HepG2 (cell line): ENCODE measurements around the gene MICALL2. TPM values are rescaled to one million over a fixed set of nuclear protein-coding genes. Genes with fewer than 3 reads are reported as not detected.

ENCODE experiments used
- ATAC-seq: fragments of 200-7000 bp; cut with Tn5 transposase; 3 replicates; pipeline ENCODE4 v1.9.1; 2020; ENCODE audit warnings: mild to moderate bottlenecking, moderate library complexity
- BruUV-seq: library from RNA; stranded (reverse); fragments of 400-500 nt; replicated peaks from 2 replicates; lab custom pipeline; 2021; lab: Mats Ljungman, UMichigan
- CTCF ChIA-PET: fragments of 300-600 bp; formaldehyde crosslinking; extraction: SDS; loops from one replicate; lab custom pipeline; 2021; ENCODE audit warnings: low total read pairs, inconsistent platforms, low intra/inter-chr PET ratio; lab: Yijun Ruan, JAX
- POLR2A ChIA-PET: fragments of 350-600 bp; sonication (Branson Sonifier 250); formaldehyde crosslinking; loops from one replicate; lab custom pipeline; 2020; ENCODE audit warnings: antibody characterized with exemption, inconsistent platforms; lab: Yijun Ruan, JAX
- DNase-seq: peaks from one replicate; pipeline ENCODE4 v3.0.0-alpha.2; 2015; ENCODE audit warnings: low spot score
- FAIRE-seq: peaks from 3 replicates; lab custom pipeline; 2011; peaks lifted over from hg19 to GRCh38; lab: Jason Lieb, UNC
- H2AFZ ChIP-seq: one replicate; pipeline ENCODE4 v1.6.1; 2011; ENCODE audit warnings: low read length, inconsistent platforms
- H3K27ac ChIP-seq: fragments of 300-600 bp; 3 replicates; pipeline ENCODE4 v1.8.0; 2011; ENCODE audit warnings: mixed run types, mild to moderate bottlenecking, mixed read lengths, low read length, inconsistent platforms; ENCODE audit not compliant: insufficient read depth; ENCODE audit errors: extremely low read length
- H3K27me3 ChIP-seq, 2 experiments: fragments of 200-600 bp in 1 of 2; 2 replicates in 1 of 2; 3 replicates in 1 of 2; pipeline versions ENCODE4 v1.6.0 to v1.8.0; 2011; ENCODE audit warnings: low read length in 2 of 2, mild to moderate bottlenecking in 2 of 2, moderate library complexity in 2 of 2, inconsistent platforms in 1 of 2; ENCODE audit not compliant: insufficient read depth in 2 of 2, control insufficient read depth in 1 of 2
- H3K36me3 ChIP-seq, 2 experiments: fragments of 200-600 bp in 1 of 2; replicated peaks in 1 of 2; 2 replicates in 1 of 2; 3 replicates in 1 of 2; pipeline versions ENCODE4 v1.5.1 to v1.8.0; 2011; ENCODE audit warnings: low read length in 2 of 2, inconsistent platforms in 1 of 2; ENCODE audit not compliant: insufficient read depth in 2 of 2, control insufficient read depth in 1 of 2
- H3K4me1 ChIP-seq: 2 replicates; pipeline ENCODE4 v1.5.1; 2012; ENCODE audit warnings: low read length, inconsistent platforms; ENCODE audit not compliant: insufficient read depth
- H3K4me2 ChIP-seq: 2 replicates; pipeline ENCODE4 v1.6.0; 2011; ENCODE audit warnings: low read depth, low read length, inconsistent platforms
- H3K4me3 ChIP-seq, 3 experiments: fragments of 200-600 bp in 1 of 3; sonication (generic), shearing (Covaris generic) in 1 of 3; replicated peaks in 1 of 3; 2 replicates each; pipeline ENCODE4 v1.5.1; 2011 to 2016; ENCODE audit warnings: low read length in 3 of 3, inconsistent platforms in 2 of 3, low read depth in 2 of 3, mild to moderate bottlenecking in 2 of 3, control low read depth in 1 of 3, mixed read lengths in 1 of 3; ENCODE audit not compliant: insufficient read depth in 1 of 3
- H3K79me2 ChIP-seq: one replicate; pipeline ENCODE4 v1.6.1; 2011; ENCODE audit warnings: low read length, inconsistent platforms; ENCODE audit not compliant: insufficient read depth
- H3K9ac ChIP-seq: 2 replicates; pipeline ENCODE4 v1.6.0; 2011; ENCODE audit warnings: mild to moderate bottlenecking, low read depth, low read length, inconsistent platforms; ENCODE audit not compliant: insufficient read depth
- H3K9me3 ChIP-seq: 2 replicates; pipeline ENCODE4 v1.5.1; 2012; ENCODE audit warnings: mild to moderate bottlenecking, low read length
- H4K20me1 ChIP-seq: 2 replicates; pipeline ENCODE4 v1.6.0; 2011; ENCODE audit warnings: inconsistent platforms, mild to moderate bottlenecking, low read length, moderate library complexity; ENCODE audit not compliant: insufficient read depth
- CREB1 ChIP-seq, 2 experiments: fragments of 450-650 bp in 1 of 2; IDR thresholded peaks; 2 replicates each; pipeline ENCODE4 v1.6.1; 2016 to 2017; ENCODE audit warnings: control low read depth in 1 of 2, mild to moderate bottlenecking in 1 of 2, missing compliant biosample characterization in 1 of 2, missing genetic modification characterization in 1 of 2
- E2F1 ChIP-seq: sonication (generic); formaldehyde crosslinking; IDR thresholded peaks from 2 replicates; pipeline ENCODE4 v1.5.0; 2020; ENCODE audit warnings: missing genetic modification reagents
- KLF9 ChIP-seq: IDR thresholded peaks from 2 replicates; pipeline ENCODE4 v1.6.1; 2016; ENCODE audit warnings: low read depth
- MTA1 ChIP-seq: sonication (generic); formaldehyde crosslinking; IDR thresholded peaks from 2 replicates; pipeline ENCODE4 v1.4.0; 2020; ENCODE audit warnings: missing genetic modification reagents, mild to moderate bottlenecking, borderline replicate concordance
- NFATC3 ChIP-seq: sonication (generic); formaldehyde crosslinking; IDR thresholded peaks from 2 replicates; pipeline ENCODE4 v1.5.1; 2020; ENCODE audit warnings: mild to moderate bottlenecking, missing genetic modification reagents
- TEF ChIP-seq: sonication (generic); formaldehyde crosslinking; IDR thresholded peaks from 2 replicates; pipeline ENCODE4 v1.5.0; 2020; ENCODE audit warnings: missing genetic modification reagents
- ZBED4 ChIP-seq: sonication (generic); formaldehyde crosslinking; IDR thresholded peaks from 2 replicates; pipeline ENCODE4 v1.4.0; 2020; ENCODE audit warnings: missing genetic modification reagents, borderline replicate concordance
- ZBTB49 ChIP-seq: sonication (generic); formaldehyde crosslinking; IDR thresholded peaks from 2 replicates; pipeline ENCODE4 v1.4.0; 2020; ENCODE audit warnings: missing genetic modification reagents, borderline replicate concordance
- ZNF136 ChIP-seq: sonication (generic); formaldehyde crosslinking; IDR thresholded peaks from 2 replicates; pipeline ENCODE4 v1.8.1; 2022; ENCODE audit warnings: low read depth, mild to moderate bottlenecking, moderate library complexity, missing genetic modification reagents
- ZNF430 ChIP-seq: sonication (generic); formaldehyde crosslinking; IDR thresholded peaks from 2 replicates; pipeline ENCODE4 v1.9.0; 2021; ENCODE audit warnings: mild to moderate bottlenecking, missing genetic modification reagents
- ZNF644 ChIP-seq: IDR thresholded peaks from 2 replicates; pipeline ENCODE4 v1.6.1; 2016; ENCODE audit warnings: low read depth
- ZNF710 ChIP-seq: sonication (generic); formaldehyde crosslinking; IDR thresholded peaks from 2 replicates; pipeline ENCODE4 v1.5.0; 2020; ENCODE audit warnings: mild to moderate bottlenecking, missing genetic modification reagents, borderline replicate concordance
- WGBS: methylation state at CpG from one replicate; pipeline ENCODE4 v1.1.6; 2017; ENCODE audit warnings: low lambda C conversion rate; 5-methylcytosine and 5-hydroxymethylcytosine counted together
- in situ Hi-C: cut with HindIII; loops from 2 replicates; pipeline ENCODE4 v1.10.0; 2017; ENCODE audit warnings: low pct_unique_long_range_greater_than_20kb; ENCODE audit not compliant: extremely low pct_ligation_motif_present
- intact Hi-C: fragments of 100-400 bp; cut with micrococcal nuclease; formaldehyde crosslinking; loops from one replicate; pipeline ENCODE4 v1.10.0; 2022; ENCODE audit not compliant: unreplicated experiment
- polyA plus RNA-seq, 8 experiments: library from polyadenylated mRNA; depleted of rRNA in 3 of 8; stranded (reverse) in 7 of 8; unstranded in 1 of 8; fragments of >200 nt; fragmentation: Illumina TruSeq in 4 of 8; extraction: Trizol in 4 of 8; gene quantifications; 2 replicates each; pipeline versions ENCODE4 v1.2.1 to v1.2.3, GENCODE V29; 2011 to 2016; ENCODE audit warnings: low read depth in 4 of 8, missing spikeins in 1 of 8, mixed read lengths in 1 of 8; ENCODE audit not compliant: insufficient read depth in 1 of 8
- total RNA-seq, 5 experiments: library from RNA; depleted of rRNA; stranded (reverse); fragments of >200 nt; fragmentation: Illumina TruSeq; extraction: Trizol; gene quantifications; 2 replicates each; pipeline ENCODE4 v1.2.3, GENCODE V29; 2016; ENCODE audit warnings: low read depth in 1 of 5

MICALL2 gene
- total and polyA plus RNA-seq, 2 of the 13 experiments (the other 11 are each of a cell fraction or from before 2014, with no cell fraction given): 5.8 to 12.4 TPM

GRCh38 chr7:1403638-1404459 is 55.4 kb downstream of the MICALL2 start:
- 43% methylated on average over 27 of the region's 41 CpGs for WGBS
- Histone ChIP-seq H4K20me1 (no peaks in the 10 kb centered on the region), H3K4me2 (no peak overlapping the region), H3K4me1 (no peaks in the 10 kb centered on the region), H3K4me3 (no peak overlapping the region), H3K27me3 (peaks cover 15 to 71% of the 10 kb centered on the region in 2 experiments), H3K9ac (no peak overlapping the region), H2AFZ (no peak overlapping the region), H3K9me3 (no peaks in the 10 kb centered on the region; the same call in 1 of the 2 replicates), H3K79me2 (no peaks in the 10 kb centered on the region), H3K36me3 (no peaks in the 10 kb centered on the region), H3K27ac (no peak overlapping the region)
- in situ Hi-C loops: no loop called here
- FAIRE-seq (no peak), DNase-seq (no peak), ATAC-seq (no peak)
- ChIA-PET POLR2A (no interaction called here), CTCF (interaction anchor here (0.7 kb wide), 1 partner anchor 9 kb away, joined by 3 read pairs; no protein-coding TSS in a partner anchor)
- BruUV-seq: no TSS peak
- intact Hi-C loops: no loop called here
- TF ChIP-seq TEF (CRISPR knock-in tag) (no peak), ZBTB49 (CRISPR knock-in tag) (no peak), ZNF710 (no peak), E2F1 (CRISPR knock-in tag) (no peak), ZNF136 (CRISPR knock-in tag) (no peak), ZNF644 (no peak), ZNF430 (CRISPR knock-in tag) (no peak), KLF9 (CRISPR knock-in tag) (no peak), NFATC3 (CRISPR knock-in tag) (no peak), CREB1 (IDR thresholded peaks at IDR 0.05) (no peak), CREB1 (CRISPR knock-in tag; IDR thresholded peaks at IDR 0.05) (no peak), ZBED4 (CRISPR knock-in tag) (no peak), MTA1 (CRISPR knock-in tag) (no peak)
